HG02970 (cell line): ENCODE measurements around the gene AGPAT4.
A peak's percentile ranks its signal among the peaks of the same experiment; 100 is the strongest.

ENCODE experiments used
- ATAC-seq: cut with Tn5 transposase; IDR thresholded peaks from one replicate; pipeline ENCODE4 v1.9.1; 2021; ENCODE audit warnings: mild to moderate bottlenecking, moderate library complexity, moderate number of reproducible peaks; ENCODE audit not compliant: unreplicated experiment, low FRiP score

AGPAT4 gene

DNA sequence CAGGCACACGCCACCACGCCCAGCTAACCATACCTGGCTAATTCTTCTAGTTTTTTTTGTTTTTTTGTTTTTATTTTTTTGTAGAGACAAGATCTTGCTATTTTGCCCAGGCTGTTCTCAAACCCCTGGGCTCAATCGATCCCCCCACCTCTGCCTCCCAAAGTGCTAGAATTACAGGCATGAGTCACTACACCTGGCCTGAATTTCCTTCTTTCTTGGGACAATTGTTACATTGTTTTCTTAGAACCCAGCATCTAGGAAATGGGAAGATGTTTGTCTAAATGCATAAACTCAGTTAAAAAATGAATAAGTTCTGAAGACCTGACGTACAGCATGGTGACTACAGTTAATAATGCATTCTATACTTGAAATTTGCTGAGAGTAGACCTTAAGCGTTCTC, 10.8 kb upstream of the AGPAT4 start:
- no peak for ATAC-seq

DNA sequence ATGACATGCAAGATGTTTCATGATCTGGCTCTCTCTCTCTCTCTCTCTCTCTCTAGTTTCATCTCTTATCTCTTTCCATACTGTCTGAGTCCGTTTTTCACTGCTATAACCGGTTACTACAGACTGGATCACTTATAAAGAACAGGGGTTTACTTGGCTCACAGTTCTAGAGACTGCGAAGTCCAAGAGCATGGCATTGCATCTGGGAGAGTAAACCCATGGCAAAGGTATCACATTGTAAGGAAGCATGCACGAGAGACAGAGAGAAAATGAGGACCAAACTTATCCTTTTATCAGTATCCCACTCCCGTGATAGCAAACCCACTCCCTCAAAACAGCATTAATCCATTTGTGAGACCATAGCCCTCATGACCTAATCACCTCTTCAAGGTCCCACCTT, 7.2 kb upstream of the AGPAT4 start:
- ATAC-seq, result no peak

DNA sequence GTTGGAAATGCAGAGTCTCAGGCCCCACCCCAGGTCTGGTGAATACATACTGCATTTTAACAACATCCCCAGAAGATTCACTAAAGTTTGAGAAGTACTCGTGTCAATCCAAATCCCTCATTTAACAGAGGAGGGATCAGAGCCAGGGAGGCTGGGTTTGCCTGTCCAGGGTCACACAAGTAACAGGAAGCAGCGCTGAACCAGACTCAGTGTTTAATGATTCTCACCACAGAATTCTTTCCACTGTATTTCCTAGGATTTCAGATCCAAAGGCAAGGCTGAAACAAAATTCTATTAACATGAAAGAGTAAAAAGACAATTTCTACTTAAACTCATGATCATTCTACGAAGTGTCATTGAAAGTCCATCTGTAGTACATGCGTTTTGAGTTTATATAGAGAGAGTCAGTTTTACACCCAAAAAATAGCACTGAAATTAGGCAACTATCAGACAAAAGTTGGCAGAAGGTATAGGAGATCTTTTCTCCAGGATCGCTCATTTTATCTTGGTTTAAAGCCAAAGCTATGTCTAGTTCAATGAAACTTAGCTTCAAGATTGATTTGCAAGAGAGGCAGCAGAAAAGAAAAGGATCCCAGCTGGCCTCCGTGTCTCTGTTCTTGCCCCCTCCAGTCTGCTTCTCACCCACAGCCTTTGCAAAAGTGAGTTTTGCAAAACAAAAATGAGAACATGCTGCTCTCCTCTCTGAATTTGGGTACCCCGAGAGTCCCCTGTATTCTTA, 6.0 kb upstream of the AGPAT4 start:
- no peak for ATAC-seq

DNA sequence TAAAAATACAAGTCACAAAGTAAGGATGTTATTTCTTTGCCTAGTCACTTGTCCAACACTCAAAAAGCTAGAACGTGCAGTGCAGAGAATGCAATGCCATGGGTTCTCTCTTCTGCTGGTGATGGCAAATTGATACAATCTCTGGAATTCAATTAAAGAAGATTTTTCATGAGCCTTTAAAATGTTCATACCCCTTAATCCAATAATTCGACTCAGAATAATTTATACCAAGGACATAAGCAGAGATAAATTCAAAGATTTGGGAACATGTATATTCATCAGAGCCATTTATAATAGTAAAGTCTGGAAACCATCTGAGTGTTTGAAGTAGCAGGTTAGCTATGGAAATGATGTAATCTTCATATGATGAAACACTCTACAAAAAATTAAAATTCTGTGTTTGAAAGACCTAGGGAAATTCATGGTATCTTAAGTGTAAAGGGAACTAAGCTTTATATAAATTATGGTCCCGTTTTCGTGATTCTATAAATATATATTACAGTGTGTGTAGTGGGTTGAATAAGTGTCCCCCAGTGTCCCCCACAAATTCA, 2.8 kb upstream of the AGPAT4 start:
- ATAC-seq, result no peak

DNA sequence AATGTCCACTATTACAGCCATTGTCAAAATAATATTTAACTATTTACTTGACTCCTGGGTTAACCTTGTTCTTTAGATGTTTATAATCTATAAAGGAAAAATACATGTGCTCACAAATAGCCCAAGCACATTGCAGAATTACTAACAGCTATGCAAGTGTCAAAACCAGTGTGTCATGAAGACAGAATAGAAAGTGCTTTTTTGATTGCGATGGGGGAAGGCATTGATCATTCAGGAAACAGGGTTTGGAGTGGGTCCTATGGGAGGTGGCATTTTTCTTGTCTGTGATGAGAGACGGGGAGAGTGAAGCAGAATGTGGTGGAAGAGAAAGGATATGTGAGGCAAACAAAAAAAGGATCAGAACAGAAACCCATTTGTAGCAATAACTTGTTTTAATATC, 1.0 kb upstream of the AGPAT4 start:
- no peak for ATAC-seq

DNA sequence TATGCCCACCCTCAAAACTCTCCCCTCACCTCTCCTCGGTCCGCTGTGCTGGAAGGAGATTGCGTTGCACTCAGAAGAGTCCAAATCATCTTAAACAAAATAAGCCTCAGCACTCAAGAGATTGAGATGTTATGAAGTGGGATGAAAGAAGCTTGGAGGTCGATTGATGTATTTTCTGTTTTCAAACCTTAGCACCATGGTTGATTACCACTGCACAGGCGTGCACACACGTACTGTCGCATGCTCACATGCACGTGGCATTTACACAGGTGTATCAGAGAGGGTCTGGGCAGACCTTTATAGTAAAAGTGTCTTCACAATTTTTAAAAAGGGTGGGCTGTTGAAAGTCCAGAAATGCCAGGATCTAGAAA, 612 bp upstream of the AGPAT4 start:
- no peak for ATAC-seq

DNA sequence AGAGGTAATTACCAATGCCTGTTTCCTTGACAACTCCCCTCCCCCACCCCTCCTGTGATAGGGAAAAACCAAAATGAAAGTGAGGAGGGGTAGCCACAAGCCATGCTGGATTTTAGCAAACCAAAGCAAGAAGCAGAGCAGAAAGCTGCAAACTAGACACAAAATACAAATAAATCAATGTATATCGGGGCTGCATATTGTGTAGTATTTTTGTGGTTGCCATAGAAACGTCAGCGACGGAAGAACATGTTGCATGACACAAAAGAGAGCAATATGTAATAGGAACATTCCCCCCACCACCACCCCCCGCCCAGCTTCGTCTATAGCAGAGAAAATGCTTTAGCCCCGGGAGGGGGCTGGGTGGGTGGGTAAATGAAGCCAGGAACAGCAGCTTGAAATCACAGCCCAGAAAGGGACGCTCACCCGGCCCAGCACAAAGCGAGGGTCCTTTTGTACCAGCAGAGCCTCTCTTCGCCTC, 548 bp downstream of the AGPAT4 start:
- peak; percentile 38 for ATAC-seq

DNA sequence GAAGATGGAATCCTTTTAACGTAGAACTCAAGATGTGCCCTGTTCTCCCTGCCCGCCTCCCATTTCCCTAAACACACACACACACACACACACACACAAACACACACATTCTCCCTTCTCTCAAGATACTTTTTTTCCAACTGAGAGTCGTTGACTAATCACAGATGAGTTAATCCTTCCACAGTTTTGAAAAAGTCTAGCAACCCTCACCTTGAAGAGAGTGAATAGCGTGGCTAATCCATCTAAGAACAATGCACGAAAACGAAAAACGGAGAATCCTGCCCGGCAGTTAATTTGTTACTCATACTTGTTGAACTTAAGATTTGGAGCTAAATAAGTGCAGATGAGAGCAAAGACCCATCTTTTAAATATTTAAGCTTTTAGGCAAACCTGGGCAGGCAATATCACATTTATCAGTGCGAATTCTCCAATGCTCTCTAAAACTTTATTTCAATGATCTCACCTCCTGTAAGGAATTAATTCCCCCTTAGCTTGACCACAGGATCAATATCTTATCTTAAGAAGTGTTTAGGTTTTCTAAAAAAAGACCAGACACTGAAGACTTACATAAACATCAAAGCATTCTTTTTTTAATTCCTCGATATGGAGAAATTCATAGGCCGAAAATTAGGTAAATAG, 1.1 kb downstream of the AGPAT4 start:
- no peak for ATAC-seq

DNA sequence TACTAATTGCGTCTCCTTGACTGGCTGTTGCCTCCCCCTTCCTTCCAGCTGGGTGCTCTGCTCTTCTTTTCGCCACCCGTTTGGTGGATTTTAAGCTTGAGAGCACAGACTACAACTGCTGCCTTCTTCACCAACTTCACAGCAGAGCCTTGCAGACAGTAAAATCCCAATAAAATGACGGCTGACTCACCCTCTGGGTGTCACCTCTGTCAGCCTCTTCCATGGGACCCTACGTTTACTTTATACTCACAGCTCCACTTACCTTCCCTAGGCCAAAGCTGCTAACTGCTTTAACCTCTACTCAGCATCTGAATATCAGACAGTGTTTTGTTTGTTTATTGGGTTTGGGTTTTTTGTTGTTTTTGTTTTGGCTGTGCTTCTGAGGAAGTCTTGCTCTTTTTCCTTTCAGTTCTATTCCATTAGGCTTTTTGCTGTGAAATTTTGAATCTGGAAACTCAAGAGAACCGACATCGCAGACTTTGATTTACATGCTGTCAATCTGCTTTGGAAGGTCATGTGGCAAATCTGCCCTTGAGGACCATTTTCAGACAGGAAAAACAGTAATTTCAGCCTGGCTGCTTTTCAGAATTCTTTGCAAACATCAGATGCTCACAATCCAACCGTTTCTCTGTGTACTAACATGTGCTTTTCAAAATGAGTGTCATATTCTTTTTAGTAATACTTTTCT, 2.4 kb downstream of the AGPAT4 start:
- ATAC-seq, result no peak

DNA sequence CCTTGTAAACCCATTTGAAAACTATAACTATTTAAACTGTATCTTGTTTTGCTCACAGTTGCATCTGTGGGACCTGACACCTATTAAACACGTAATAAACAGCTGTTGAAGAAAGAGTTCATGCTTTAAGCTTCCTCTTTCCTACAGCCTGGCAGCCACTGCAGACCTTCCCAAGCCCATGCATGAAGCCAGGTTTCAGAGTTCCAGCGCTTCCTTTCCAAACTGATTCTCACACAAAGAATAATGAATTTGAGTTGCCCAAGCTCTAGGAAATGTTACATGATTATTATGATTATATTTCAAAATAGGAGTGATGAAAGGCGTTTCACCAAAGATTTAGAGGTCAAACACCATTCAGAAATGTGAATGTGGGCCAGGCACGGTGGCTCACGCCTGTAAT, 3.7 kb downstream of the AGPAT4 start:
- no peak for ATAC-seq

DNA sequence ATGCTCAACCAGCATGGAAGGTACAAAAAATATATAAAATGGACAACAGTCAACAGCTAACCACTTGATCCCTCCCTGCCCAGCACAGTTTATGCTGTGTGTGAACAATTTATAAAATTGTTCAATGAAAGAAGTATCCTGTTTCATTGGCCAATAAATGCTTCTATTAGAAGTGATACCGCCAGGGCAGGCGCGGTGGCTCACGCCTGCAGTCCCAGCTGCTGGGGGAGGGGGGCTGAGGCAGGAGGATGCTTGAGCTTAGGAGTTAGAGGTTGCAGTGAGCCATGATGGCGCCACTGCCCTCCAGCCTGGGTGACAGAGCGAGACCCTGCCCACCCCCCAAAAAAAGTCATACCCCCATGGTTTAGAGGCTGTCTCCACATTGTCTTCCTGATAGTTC, 4.6 kb downstream of the AGPAT4 start:
- no peak for ATAC-seq

DNA sequence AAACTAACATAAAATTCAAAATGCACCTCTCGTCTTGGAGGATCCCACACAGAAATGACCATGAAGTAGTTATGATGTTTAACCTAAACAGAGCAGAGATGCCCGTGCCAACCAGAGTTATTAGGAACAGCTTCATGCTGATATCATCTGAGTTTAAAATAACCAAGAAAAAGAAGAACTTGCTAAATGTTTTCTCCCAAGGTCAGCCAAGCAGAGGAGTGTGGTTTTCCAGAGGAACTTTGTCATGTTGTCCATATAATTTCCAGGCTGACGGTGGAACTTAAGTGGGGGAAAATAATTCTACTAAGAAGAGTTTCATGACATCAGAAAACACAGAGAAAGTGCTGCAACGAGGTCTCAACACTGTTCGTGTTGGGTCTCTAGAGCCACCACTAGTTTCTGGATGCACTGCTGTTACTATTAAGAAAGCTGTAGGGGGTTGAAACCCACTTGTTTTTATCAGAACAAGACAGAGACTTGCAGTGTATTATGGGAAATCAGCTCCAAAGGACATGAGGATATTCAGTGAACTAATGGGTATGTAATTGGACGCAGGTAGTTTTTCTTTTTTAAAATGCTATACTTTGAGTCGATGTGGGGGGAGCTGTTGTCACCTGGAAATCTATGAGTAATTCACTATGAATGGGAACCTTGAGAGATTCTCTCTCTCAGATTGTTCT, 5.2 kb downstream of the AGPAT4 start:
- ATAC-seq, result no peak

DNA sequence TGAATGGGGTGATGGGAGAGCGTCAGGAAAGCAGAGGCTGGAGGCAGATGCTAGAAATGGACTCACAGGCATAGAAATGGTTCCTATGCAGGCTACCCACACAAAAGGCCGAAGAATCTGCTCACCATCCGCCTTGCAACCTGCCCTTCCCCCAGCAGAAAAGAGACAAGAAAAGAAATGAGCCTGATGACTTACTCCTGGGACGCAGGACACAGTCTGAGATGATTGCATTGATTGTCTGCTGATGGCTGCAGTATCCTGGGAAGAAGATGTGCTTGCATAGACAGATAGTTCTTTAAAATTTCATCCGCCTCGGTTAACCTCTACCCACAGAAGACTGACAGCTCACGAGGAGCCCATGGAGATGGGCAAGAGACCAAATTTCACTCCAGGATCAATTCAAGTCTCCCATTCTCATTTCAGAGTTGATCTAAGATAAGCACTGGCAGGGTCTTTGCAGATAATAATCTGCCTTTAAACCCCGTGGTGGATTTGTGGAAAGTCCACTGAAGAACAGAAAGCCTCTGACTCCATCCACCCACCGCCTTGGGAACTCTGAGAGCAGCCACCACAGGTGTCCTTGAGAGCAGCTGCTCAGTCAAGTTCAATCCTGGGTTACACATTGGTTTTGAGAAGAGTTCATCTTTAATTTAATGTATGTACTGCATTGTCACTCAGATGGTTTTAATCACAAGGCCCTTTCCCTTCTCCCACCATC, 7.2 kb downstream of the AGPAT4 start:
- no peak for ATAC-seq

DNA sequence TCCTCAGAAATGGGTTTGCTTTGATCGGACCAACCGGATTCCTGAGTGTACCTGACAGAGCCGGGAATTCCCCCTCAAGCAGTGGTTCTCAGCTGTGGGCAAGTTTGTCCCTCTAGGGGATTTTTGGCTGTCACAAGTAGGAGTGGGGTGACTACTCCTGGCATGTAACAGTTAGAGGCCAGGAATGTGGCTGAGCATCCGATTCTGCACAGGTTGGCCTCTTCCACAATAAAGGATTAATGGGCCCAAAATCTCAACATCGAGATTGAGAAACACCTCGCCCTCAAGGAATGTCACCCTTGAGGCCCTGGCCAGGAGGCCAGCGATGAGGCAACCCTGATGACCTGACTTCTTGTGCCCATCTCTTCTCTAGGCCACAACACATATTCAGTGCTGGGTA, 7.9 kb downstream of the AGPAT4 start:
- ATAC-seq, result no peak

DNA sequence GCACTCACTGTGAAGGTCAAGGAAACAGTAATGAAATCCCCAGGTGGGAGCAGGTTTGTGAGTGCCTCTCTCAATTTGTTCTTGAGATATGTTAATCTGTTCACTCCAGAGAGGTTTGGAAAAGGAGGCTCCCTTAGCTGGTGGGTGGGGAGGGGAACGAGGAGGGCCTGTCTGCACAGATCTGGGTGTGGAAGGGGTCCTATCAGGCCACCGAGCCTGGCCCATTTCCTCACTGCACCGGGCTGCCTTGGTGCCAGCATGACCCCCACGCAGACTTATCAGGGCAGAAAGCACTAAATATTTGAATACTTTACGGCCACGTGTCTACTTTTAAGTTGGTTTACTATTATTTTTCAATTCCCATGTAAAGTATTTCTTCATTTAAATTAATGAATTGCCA, 8.3 kb downstream of the AGPAT4 start:
- ATAC-seq, result no peak

DNA sequence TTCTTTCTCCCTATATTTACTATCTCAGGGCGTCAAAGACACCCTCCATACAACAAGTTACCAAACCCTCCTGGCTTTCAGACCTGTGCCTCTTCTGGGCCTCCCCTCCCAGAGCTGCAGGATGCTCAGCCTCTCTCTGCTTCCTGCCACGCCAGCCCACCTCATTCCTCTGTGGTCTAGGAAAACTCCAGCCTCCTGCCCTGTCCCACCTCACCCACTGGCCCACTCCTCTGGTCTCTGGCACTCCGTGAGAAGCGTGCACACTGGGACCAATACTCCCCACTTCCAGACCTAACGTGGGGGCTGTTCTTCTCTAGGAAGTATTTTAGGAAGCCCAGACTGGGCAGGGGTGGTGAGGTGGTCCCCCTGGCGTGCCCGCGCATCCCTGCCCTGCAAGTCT, 9.7 kb downstream of the AGPAT4 start:
- no peak for ATAC-seq

DNA sequence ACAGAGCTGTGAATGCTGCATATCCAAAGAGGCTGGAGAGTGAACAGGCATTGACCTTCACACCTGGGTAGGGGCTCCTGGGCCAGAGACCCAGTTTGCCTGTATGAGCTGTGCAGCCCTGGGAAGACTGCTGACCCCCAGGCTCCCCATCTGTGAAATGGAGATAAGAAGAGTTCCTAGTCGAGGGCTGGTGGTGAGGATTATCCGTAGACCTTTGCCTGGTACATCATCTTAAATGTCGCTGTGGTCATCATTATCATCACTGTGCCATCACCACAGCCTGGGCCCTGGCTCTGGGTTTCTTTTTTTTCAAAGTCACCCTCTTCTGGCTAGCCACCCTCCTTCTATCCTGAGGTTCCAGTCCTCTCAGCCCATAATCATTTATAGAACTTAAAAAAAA, 12.0 kb downstream of the AGPAT4 start:
- ATAC-seq, result no peak

DNA sequence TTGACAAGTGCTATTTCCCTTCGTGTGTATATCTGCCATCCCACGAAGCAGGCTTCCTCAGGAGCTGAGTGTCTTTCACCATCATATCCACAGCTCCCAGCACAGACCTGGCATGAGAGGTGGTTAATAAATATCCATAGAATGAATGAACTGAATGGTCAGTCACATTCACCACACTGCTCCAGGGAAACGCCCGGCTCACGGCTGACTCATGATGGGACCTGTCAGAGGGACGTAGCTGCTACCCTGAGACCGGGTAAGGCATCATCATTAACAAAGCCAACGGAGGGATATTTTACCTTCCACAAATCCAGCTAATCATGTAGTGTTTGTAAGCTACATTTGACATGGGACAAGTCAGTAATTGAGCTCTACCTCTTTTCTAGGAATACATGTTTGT, 12.5 kb downstream of the AGPAT4 start:
- no peak for ATAC-seq

DNA sequence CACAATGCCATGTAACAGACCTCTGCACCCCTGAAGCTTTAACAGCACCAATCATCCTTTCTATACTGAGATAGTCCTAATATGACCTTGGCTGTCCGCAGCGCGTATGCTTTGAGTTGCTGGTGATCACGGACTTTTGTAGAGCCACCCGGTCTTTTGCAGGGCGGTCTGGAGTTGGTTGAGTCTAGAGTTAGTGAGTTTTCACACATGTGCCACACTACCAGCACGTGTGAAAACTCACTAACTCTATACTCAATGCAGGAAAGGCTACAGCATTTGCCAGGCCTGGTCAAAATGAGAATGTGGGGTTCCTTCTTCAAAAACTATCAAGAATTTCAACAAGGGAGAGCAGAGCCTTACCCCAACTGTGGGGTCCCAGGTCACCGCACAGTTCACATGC, 14.6 kb downstream of the AGPAT4 start:
- no peak for ATAC-seq

DNA sequence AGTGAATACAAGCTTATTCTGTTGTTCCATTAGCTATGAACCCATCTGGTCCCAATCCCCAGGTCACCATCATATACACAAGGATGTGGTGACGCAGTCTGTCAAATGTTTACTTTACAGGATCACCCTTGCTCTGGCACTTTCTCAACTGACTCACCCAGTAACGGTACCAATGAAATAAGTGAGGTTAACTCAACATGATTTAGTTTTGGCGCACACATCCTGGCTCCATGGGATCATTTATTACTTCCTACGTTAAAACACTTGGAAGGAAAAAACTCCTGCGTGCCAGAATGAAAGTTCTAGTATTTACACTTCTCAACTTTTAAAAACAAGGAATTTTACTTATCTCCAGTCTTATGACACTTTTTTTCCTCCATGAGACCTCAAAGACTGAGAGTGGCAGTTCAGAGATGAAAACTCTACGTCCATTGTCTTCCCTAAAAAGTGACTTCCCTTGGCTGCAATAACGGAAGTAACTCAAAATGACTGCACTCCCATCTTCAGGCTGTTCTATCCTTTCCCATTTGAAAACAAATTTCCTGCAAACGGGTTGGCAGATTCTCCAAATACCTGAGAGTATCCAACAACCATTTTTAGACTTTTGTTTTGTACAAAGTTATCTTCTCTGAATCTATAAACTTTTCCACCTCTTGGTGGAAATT, 15.9 kb downstream of the AGPAT4 start:
- ATAC-seq, result no peak
